Parathyroid adenoma (tissue), 2 donors: Measurements from ENCODE around the gene C5orf63.
A peak's percentile ranks its signal among the peaks of the same experiment; 100 is the strongest.
"Not testable (repeated sequence)": the region's sequence is repeated elsewhere in the genome, so short reads cannot be mapped to it uniquely, and the experiment has no call there.

Experiments
- H2AFZ ChIP-seq: fragments of 300-600 bp; sonication (generic); one replicate; pipeline ENCODE4 v1.7.0; 2017; ENCODE audit warnings: antibody characterized with exemption, mild to moderate bottlenecking
- H3K27ac ChIP-seq: fragments of 300-600 bp; sonication (generic); one replicate; pipeline ENCODE4 v1.7.0; 2017
- H3K27me3 ChIP-seq: fragments of 300-600 bp; sonication (generic); one replicate; pipeline ENCODE4 v1.7.0; 2017; ENCODE audit warnings: low read length; ENCODE audit not compliant: control insufficient read depth, insufficient read depth
- H3K36me3 ChIP-seq: fragments of 300-600 bp; sonication (generic); one replicate; pipeline ENCODE4 v1.7.0; 2017; ENCODE audit warnings: low read length; ENCODE audit not compliant: control insufficient read depth, insufficient read depth
- H3K4me1 ChIP-seq: fragments of 300-600 bp; sonication (generic); one replicate; pipeline ENCODE4 v1.7.0; 2017; ENCODE audit warnings: control low read depth
- H3K4me2 ChIP-seq: fragments of 300-600 bp; sonication (generic); one replicate; pipeline ENCODE4 v1.7.0; 2017; ENCODE audit warnings: low read length
- H3K4me3 ChIP-seq: fragments of 300-600 bp; sonication (generic); one replicate; pipeline ENCODE4 v1.7.0; 2017; ENCODE audit warnings: low read depth, low read length
- H3K79me2 ChIP-seq: fragments of 300-600 bp; sonication (generic); one replicate; pipeline ENCODE4 v1.7.0; 2017; ENCODE audit warnings: control low read depth
- H3K9ac ChIP-seq: fragments of 300-600 bp; sonication (generic); one replicate; pipeline ENCODE4 v1.7.0; 2017; ENCODE audit warnings: mild to moderate bottlenecking
- H3K9me3 ChIP-seq: fragments of 300-600 bp; sonication (generic); one replicate; pipeline ENCODE4 v1.7.0; 2017; ENCODE audit warnings: low read length; ENCODE audit not compliant: control insufficient read depth
- TF ChIP-seq, protein P1 (sequence below): fragments of 300-600 bp; sonication (generic); IDR thresholded peaks from one replicate; pipeline ENCODE4 v1.7.0; 2017; ENCODE audit warnings: antibody characterized with exemption, mild to moderate bottlenecking
- donor health status: primary hyperparathyroidism.

Gene C5orf63

DNA sequence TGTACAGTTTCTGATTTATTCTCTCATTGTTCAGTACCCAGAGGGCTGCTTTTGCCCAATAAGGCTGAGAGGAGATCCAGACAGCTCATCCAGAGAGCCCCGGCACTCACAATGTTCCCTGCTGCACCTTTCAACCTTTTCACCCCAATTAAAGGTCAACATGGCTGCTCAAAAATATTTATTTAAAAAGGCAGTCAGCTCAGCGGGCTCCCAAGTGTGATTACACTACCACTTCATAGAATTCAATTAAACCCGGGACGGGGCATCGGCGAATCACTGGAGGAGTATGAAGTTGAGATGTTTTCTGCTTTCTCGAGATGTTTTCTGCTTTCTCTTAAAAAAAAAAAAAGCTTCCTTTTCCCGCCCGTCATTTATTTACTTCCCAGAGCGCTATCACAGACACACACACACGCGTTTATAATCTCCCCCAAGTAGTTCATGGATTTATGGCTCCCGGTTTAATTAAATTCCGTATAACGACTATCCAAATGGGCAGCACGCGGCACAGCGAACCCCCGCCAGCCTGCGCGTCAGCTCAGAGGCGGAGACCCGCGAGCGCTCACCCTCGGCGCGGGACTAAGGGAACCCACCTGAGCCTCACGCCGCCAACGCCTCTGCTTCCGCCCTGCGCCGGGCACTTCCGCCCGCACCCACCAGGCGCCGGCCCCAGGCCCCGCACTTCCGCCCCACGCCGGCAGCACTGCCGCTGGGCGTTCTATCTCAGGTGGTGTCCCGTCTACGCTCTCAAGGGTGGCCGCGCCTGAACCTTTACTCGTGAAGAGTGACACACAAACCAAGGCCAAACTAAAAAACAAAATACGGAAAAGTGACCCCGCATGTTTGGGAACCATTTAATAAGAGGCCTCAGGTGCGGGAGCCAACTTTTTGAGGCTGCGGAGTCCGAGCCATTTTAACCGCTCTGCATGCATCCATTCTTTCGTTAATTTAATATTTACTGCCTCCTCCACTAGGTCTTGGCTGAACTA lies at the start of gene C5orf63:
Gene C5orf63, minus strand, starts transcription at position 642 of the 986 bp plus-strand sequence. CDS start 14,507 bp downstream, outside the sequence.
- peak within 1 kb of the TSS; percentile 74 for H3K4me2 ChIP-seq
- no peaks in the 10 kb centered on the region for H3K27me3 ChIP-seq
- no peaks in the 10 kb centered on the region for H3K79me2 ChIP-seq
- H3K4me3 ChIP-seq = peak within 1 kb of the TSS; percentile 75
- peak within 1 kb of the TSS; percentile 96 for H2AFZ ChIP-seq
- no peaks in the 10 kb centered on the region for H3K4me1 ChIP-seq
- no peak within 1 kb of the TSS for H3K9ac ChIP-seq
- TF ChIP-seq, protein P1, sequence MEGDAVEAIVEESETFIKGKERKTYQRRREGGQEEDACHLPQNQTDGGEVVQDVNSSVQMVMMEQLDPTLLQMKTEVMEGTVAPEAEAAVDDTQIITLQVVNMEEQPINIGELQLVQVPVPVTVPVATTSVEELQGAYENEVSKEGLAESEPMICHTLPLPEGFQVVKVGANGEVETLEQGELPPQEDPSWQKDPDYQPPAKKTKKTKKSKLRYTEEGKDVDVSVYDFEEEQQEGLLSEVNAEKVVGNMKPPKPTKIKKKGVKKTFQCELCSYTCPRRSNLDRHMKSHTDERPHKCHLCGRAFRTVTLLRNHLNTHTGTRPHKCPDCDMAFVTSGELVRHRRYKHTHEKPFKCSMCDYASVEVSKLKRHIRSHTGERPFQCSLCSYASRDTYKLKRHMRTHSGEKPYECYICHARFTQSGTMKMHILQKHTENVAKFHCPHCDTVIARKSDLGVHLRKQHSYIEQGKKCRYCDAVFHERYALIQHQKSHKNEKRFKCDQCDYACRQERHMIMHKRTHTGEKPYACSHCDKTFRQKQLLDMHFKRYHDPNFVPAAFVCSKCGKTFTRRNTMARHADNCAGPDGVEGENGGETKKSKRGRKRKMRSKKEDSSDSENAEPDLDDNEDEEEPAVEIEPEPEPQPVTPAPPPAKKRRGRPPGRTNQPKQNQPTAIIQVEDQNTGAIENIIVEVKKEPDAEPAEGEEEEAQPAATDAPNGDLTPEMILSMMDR = peak; percentile 19
- peak within 1 kb of the TSS; percentile 55 for H3K27ac ChIP-seq
- H3K36me3 ChIP-seq = no peaks in the 10 kb centered on the region
- H3K9me3 ChIP-seq = no peaks in the 10 kb centered on the region

DNA sequence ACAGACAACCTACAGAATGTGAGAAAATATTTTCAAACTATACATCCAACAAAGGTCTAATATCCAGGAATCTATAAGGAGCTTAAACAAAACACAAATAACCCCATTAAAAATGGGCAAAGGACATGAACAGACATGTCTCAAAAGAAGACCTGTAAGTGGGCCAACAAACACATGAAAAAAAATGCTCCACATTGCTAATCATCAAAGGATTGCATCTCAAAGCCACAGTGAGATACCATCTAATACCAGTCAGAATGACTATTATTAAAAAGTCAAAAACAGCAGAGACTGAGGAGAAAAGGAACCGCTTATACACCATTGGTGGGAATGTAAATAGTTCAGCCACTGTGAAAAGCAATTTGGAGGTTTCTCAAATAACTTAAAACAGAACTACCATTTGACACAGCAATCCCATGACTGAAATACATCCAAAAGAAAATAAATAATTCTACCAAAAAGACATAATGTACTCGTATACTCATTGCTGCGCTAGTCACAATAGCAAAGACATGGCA lies 39.1 kb upstream of the C5orf63 start:
- TF ChIP-seq, protein P1 = no peak
- Histone ChIP-seq H3K4me1 (no peaks in the 10 kb centered on the region), H3K27me3 (no peaks in the 10 kb centered on the region), H3K4me3 (no peak overlapping the region), H3K9me3 (no peaks in the 10 kb centered on the region), H3K36me3 (no peaks in the 10 kb centered on the region), H3K9ac (no peak overlapping the region), H3K27ac (no peak overlapping the region), H3K4me2 (no peak overlapping the region), H3K79me2 (no peaks in the 10 kb centered on the region), H2AFZ (no peak overlapping the region)

DNA sequence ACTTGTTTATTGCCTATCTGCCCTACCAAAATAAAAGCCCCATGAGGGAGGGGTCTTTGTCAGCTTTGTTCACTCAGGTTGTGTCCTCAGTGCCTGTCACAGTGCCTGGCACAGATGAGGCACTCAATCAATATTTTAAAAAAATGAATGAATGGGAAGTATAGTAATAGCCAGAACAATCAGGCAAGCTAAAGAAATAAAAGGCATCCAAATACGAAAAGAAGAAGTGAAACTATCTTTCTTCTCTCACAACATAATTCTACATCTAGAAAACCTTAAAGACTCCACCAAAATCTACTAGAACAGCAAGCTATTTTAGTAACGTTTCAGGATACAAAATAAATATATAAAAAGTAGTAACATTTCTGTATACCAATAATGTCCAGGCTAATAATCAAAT lies 37.8 kb upstream of the C5orf63 start:
- Histone ChIP-seq H3K4me3 (no peak overlapping the region), H3K27ac (no peak overlapping the region), H3K27me3 (no peaks in the 10 kb centered on the region), H2AFZ (no peak overlapping the region), H3K9ac (no peak overlapping the region), H3K4me1 (no peaks in the 10 kb centered on the region), H3K79me2 (no peaks in the 10 kb centered on the region), H3K36me3 (no peaks in the 10 kb centered on the region), H3K9me3 (no peaks in the 10 kb centered on the region), H3K4me2 (no peak overlapping the region)
- TF ChIP-seq, protein P1 = no peak

DNA sequence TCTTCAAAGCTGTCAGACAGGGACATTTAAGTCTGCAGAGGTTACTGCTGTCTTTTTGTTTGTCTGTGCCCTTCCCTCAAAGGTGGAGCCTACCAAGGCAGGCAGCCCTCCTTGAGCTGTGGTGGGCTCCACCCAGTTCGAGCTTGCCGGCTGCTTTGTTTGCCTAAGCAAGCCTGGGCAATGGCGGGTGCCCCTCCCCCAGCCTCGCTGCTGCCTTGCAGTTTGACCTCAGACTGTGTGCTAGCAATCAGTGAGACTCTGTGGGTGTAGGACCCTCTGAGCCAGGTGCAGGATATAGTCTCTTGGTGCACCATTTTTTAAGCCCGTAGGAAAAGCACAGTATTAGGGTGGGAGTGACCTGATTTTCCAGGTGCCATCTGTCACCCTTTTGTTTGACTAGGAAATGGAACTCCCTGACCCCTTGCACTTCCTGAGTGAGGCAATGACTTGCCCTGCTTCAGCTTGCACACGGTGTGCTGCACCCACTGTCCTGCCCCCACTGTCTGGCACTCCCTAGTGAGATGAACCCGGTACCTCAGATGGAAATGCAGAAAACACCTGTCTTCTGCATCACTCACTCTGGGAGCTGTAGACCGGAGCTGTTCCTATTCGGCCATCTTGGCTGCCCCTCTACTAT lies 35.4 kb upstream of the C5orf63 start:
- H3K36me3 ChIP-seq, H3K79me2 ChIP-seq, H3K9ac ChIP-seq, H3K4me2 ChIP-seq, H3K27me3 ChIP-seq, H3K4me3 ChIP-seq, H3K4me1 ChIP-seq, H3K9me3 ChIP-seq, H2AFZ ChIP-seq, H3K27ac ChIP-seq: not testable (repeated sequence)

DNA sequence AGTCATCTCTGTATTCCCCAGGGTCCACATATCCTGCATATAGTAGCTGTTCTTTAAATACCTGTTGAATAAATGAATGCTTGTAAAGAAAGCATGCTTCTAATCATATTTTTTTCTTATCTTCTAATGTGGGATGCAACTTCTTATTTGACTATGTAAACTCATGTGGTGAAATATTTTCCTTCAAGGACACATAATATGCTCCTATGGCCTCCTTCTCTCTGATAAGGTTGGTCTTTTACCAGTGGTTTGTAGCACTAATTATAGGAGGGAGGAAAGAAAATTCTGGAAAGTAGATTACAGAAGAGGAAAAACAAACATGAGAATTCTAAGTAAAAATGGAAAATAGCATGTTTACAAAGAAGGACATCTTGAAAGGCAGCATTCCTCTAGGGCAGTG lies 28.6 kb upstream of the C5orf63 start:
- Histone ChIP-seq H3K9me3 (no peaks in the 10 kb centered on the region), H3K79me2 (no peaks in the 10 kb centered on the region), H2AFZ (no peak overlapping the region), H3K4me2 (no peak overlapping the region), H3K4me1 (no peaks in the 10 kb centered on the region), H3K9ac (no peak overlapping the region), H3K27ac (no peak overlapping the region), H3K4me3 (no peak overlapping the region), H3K36me3 (no peaks in the 10 kb centered on the region), H3K27me3 (no peaks in the 10 kb centered on the region)
- TF ChIP-seq, protein P1 = no peak
